ENCODE measurements around the gene MRPL58. TPM values are rescaled to one million over a fixed set of nuclear protein-coding genes. Genes with fewer than 3 reads are reported as not detected.
A peak's percentile ranks its signal among the peaks of the same experiment; 100 is the strongest.

The MRPL58 gene
- total RNA-seq, 1 experiment from 2014 or later = 41.0 TPM

DNA sequence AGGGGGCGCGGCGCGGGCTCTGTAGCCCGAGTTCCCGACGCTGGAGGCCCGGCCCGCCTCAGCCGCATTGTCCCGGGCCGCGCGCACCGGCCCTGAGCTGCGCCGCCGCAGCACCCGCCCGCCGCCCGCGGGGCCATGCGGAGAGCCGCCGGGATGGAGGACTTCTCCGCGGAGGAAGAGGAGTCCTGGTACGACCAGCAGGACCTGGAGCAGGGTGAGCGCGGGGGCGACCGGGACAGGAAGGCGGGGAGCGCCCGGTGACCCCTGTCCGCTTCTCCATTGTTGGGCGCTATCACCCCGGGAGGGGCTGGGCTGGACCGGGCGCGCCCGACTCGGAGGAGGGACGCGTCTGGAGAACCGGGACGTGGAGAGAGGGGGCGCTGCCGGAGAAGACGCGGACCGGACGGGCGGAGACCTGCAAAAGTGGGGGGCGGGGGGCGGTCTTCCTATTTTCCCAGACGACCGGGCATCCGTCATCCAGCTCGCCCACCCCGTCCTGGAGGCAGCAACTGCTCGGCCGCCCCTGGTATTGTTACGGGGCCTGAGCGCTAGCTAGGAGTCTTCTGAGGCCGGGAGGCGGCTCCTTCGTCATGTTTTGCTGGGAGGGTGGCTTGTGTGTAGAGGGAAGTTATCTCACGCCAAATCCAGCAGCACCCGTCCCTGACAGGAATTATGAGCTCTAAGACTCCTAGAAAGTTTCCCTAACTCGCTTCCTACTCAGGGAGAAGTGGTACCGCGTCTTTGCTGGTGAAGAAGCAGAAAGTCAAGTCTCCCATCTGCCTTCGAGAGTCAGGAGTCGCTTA is 24.4 kb upstream of the MRPL58 start:
- H3T11ph ChIP-seq (ENCODE audit: low read length) = no peak overlapping the region
- no peak overlapping the region for H2BK20ac ChIP-seq (ENCODE audit: low read depth, low read length, poor library complexity, severe bottlenecking)
- peaks cover 9% of the 10 kb centered on the region; the same call in 1 of the 2 replicates for H3K79me2 ChIP-seq (ENCODE audit: insufficient read depth, low read length)
- peaks cover 8% of the 10 kb centered on the region for H3K79me1 ChIP-seq (ENCODE audit: insufficient read depth, low read depth, low read length, poor library complexity, severe bottlenecking)
- H4K91ac ChIP-seq (ENCODE audit: insufficient read length, low read depth, low read length) = no peak overlapping the region
- no peak overlapping the region for H2AFZ ChIP-seq (ENCODE audit: low read length)
- H3K4me2 ChIP-seq (ENCODE audit: insufficient read depth, insufficient read length, low read length) = peak overlapping the region; percentile 71
- TF ChIP-seq, protein P1, sequence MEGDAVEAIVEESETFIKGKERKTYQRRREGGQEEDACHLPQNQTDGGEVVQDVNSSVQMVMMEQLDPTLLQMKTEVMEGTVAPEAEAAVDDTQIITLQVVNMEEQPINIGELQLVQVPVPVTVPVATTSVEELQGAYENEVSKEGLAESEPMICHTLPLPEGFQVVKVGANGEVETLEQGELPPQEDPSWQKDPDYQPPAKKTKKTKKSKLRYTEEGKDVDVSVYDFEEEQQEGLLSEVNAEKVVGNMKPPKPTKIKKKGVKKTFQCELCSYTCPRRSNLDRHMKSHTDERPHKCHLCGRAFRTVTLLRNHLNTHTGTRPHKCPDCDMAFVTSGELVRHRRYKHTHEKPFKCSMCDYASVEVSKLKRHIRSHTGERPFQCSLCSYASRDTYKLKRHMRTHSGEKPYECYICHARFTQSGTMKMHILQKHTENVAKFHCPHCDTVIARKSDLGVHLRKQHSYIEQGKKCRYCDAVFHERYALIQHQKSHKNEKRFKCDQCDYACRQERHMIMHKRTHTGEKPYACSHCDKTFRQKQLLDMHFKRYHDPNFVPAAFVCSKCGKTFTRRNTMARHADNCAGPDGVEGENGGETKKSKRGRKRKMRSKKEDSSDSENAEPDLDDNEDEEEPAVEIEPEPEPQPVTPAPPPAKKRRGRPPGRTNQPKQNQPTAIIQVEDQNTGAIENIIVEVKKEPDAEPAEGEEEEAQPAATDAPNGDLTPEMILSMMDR (conservative IDR thresholded peaks at IDR 0.05) = peak; percentile 34; the same call in 2 of the 3 replicates
- WGBS (ENCODE audit: extremely low coverage, insufficient read length, low lambda C conversion rate) = no CpG with 5 or more reads among the region's 76 CpGs
- DNase-seq = peak; percentile 83
- no peak overlapping the region for H2BK12ac ChIP-seq (ENCODE audit: insufficient read length, low read depth, low read length)
- Mint-ChIP-seq H3K27ac (peak overlapping the region in 2 of 3 experiments; percentile 44 to 83; a peak in 4 of 7 replicates), H3K36me3 (ENCODE audit: insufficient read depth in 1 of 3, low read depth in 3 of 3) (peaks cover 0 to 2% (median 0%) of the 10 kb centered on the region in 3 experiments; a peak in 1 of 7 replicates), H3K27me3 (ENCODE audit: low read depth) (no peaks in the 10 kb centered on the region), H3K4me3 (peak overlapping the region; percentile 82 to 89), H3K4me1 (peaks cover 16 to 17% of the 10 kb centered on the region in 2 experiments), H3K9me3 (no peaks in the 10 kb centered on the region; a peak in 1 of 5 replicates)
- H2BK5ac ChIP-seq (ENCODE audit: insufficient read length, low read length) = no peak overlapping the region
- no peak overlapping the region for H4K8ac ChIP-seq (replicated peaks; ENCODE audit: insufficient read length, low read depth, low read length)
- no peak overlapping the region for H3K23ac ChIP-seq (ENCODE audit: insufficient read length, low read depth, low read length)
- H3K4me1 ChIP-seq (ENCODE audit: insufficient read depth, low read length) = no peaks in the 10 kb centered on the region; the same call in 1 of the 2 replicates
- H3K56ac ChIP-seq (ENCODE audit: insufficient read length, low read depth, low read length) = no peak overlapping the region
- H2AK5ac ChIP-seq (ENCODE audit: insufficient read length, low read length) = no peak overlapping the region
- no peak overlapping the region for H2BK15ac ChIP-seq (ENCODE audit: low read depth, low read length)
- no peaks in the 10 kb centered on the region for H3K9me3 ChIP-seq (ENCODE audit: control insufficient read depth, low read depth, low read length)
- H4K20me1 ChIP-seq (ENCODE audit: control insufficient read depth, insufficient read depth, insufficient read length) = no peaks in the 10 kb centered on the region
- H3K23me2 ChIP-seq (ENCODE audit: insufficient read length, low read depth, low read length, poor library complexity, severe bottlenecking) = peaks cover 9% of the 10 kb centered on the region
- H3K27ac ChIP-seq (ENCODE audit: insufficient read length, low read depth, low read length) = no peak overlapping the region
- H4K5ac ChIP-seq (ENCODE audit: insufficient read length, low read depth, low read length) = no peak overlapping the region
- H3K9ac ChIP-seq (ENCODE audit: extremely low read depth, insufficient read length, low read length) = peak overlapping the region; percentile 53
- no peak overlapping the region for H2BK120ac ChIP-seq (ENCODE audit: low read depth, low read length, poor library complexity, severe bottlenecking)
- H3K27me3 ChIP-seq (ENCODE audit: insufficient read depth, low read length) = no peaks in the 10 kb centered on the region
- H3K14ac ChIP-seq (ENCODE audit: insufficient read depth, low read length) = peak overlapping the region; percentile 79; the same call in 1 of the 2 replicates
- H3K4ac ChIP-seq (ENCODE audit: low read depth, low read length) = no peak overlapping the region; the same call in 1 of the 2 replicates
- peak overlapping the region; percentile 77 for H3K18ac ChIP-seq (ENCODE audit: insufficient read length, low read depth, low read length)
